ENCODE measurements around the gene MINAR1.

The MINAR1 gene

DNA sequence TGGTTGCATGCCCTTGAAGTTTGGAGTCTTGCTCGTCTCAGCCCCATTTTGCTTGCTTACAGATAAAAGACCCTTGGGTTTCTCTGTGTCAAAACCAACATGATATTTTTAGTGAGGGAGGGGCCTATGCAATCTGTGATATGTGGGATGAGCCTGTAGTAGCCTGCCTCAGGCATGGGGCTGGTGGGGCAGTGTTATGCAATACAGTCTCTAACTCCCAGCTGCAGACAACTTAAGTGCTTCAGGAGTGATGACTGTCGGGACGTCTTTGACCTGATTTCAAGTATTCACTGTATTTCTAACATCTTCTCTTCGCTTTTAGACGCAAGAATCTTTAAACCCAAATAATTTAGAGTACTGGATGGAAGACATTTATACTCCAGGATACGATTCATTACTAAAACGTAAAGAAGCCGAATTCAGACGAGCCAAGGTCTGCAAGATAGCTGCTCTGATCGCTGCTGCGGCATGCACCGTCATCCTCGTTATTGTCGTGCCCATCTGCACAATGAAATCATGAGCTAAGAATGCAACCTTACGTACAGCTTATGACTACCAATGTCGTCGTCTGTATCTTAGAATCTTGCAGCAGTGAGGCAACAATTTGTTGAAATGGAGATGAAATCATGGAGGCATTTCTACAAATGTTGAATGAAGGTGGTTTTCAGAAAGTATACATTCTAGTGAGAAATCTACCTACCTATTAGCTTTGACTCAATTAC, 35.9 kb downstream of the MINAR1 start:
- TF ChIP-seq YY1 (IDR thresholded peaks at IDR 0.05; ENCODE audit: low read depth) (no peak), ZBTB7A (IDR thresholded peaks at IDR 0.05; ENCODE audit: low read depth) (no peak), CREB1 (IDR thresholded peaks at IDR 0.05; ENCODE audit: low read depth) (no peak), REST (IDR thresholded peaks at IDR 0.05; ENCODE audit: low read depth) (no peak), TEAD4 (IDR thresholded peaks at IDR 0.05) (no peak), EGR1 (IDR thresholded peaks at IDR 0.05) (no peak), FOXM1 (IDR thresholded peaks at IDR 0.05; ENCODE audit: borderline replicate concordance, low read depth) (no peak), RAD21 (IDR thresholded peaks at IDR 0.05; ENCODE audit: low read depth) (no peak), TCF12 (IDR thresholded peaks at IDR 0.05; ENCODE audit: low read depth) (no peak), EP300 (IDR thresholded peaks at IDR 0.05; ENCODE audit: borderline replicate concordance) (no peak), TAF1 (IDR thresholded peaks at IDR 0.05; ENCODE audit: low read depth) (no peak), CEBPB (IDR thresholded peaks at IDR 0.05) (no peak), NFIC (IDR thresholded peaks at IDR 0.05) (no peak)
- TF ChIP-seq, protein P1, sequence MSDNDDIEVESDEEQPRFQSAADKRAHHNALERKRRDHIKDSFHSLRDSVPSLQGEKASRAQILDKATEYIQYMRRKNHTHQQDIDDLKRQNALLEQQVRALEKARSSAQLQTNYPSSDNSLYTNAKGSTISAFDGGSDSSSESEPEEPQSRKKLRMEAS (IDR thresholded peaks at IDR 0.05): no peak
- TF ChIP-seq, protein P2, sequence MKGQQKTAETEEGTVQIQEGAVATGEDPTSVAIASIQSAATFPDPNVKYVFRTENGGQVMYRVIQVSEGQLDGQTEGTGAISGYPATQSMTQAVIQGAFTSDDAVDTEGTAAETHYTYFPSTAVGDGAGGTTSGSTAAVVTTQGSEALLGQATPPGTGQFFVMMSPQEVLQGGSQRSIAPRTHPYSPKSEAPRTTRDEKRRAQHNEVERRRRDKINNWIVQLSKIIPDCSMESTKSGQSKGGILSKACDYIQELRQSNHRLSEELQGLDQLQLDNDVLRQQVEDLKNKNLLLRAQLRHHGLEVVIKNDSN (IDR thresholded peaks at IDR 0.05): no peak

- TF ChIP-seq FOXM1 (IDR thresholded peaks at IDR 0.05; ENCODE audit: borderline replicate concordance, low read depth) (no peak), ZBTB7A (IDR thresholded peaks at IDR 0.05; ENCODE audit: low read depth) (no peak), CEBPB (IDR thresholded peaks at IDR 0.05) (no peak), TCF12 (IDR thresholded peaks at IDR 0.05; ENCODE audit: low read depth) (no peak), EGR1 (IDR thresholded peaks at IDR 0.05) (no peak), REST (IDR thresholded peaks at IDR 0.05; ENCODE audit: low read depth) (no peak), CREB1 (IDR thresholded peaks at IDR 0.05; ENCODE audit: low read depth) (no peak), EP300 (IDR thresholded peaks at IDR 0.05; ENCODE audit: borderline replicate concordance) (no peak)
- TF ChIP-seq, protein P1 (IDR thresholded peaks at IDR 0.05): no peak
Observed at GRCh38 chr15:79472446-79472845, 40.3 kb downstream of the MINAR1 start.

- TF ChIP-seq FOXM1 (IDR thresholded peaks at IDR 0.05; ENCODE audit: borderline replicate concordance, low read depth): no peak
Observed at GRCh38 chr15:79474252-79474651, 42.1 kb downstream of the MINAR1 start.

- TF ChIP-seq, protein P2 (IDR thresholded peaks at IDR 0.05): no peak
Observed at GRCh38 chr15:79475306-79475705, 43.2 kb downstream of the MINAR1 start.

DNA sequence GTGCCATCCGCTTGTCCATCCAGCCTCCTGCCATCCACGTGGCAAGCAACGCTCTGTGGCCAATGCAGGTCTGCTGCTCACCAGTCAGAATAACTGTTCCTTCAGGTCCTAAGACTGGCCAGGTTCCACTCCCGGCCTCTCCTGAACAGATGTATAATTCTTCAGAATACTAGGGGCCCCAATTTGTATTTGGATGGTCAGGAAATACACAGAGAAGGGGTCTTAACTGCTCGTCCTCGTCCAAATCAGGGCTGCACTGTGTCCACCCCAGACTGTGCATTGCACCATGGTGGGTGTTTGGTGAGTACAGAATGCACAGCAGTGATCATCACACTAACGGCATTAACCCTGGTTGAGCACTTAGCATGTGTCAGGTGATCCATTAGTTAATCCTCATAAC, 46.0 kb downstream of the MINAR1 start:
- TF ChIP-seq NFIC (IDR thresholded peaks at IDR 0.05) (no peak), EGR1 (IDR thresholded peaks at IDR 0.05) (no peak), CREB1 (IDR thresholded peaks at IDR 0.05; ENCODE audit: low read depth) (no peak), CEBPB (IDR thresholded peaks at IDR 0.05) (no peak), YY1 (IDR thresholded peaks at IDR 0.05; ENCODE audit: low read depth) (no peak), TCF12 (IDR thresholded peaks at IDR 0.05; ENCODE audit: low read depth) (no peak), TAF1 (IDR thresholded peaks at IDR 0.05; ENCODE audit: low read depth) (no peak), RAD21 (IDR thresholded peaks at IDR 0.05; ENCODE audit: low read depth) (no peak), ZBTB7A (IDR thresholded peaks at IDR 0.05; ENCODE audit: low read depth) (no peak)
- TF ChIP-seq, protein P2 (IDR thresholded peaks at IDR 0.05): no peak
- TF ChIP-seq, protein P1 (IDR thresholded peaks at IDR 0.05): no peak

DNA sequence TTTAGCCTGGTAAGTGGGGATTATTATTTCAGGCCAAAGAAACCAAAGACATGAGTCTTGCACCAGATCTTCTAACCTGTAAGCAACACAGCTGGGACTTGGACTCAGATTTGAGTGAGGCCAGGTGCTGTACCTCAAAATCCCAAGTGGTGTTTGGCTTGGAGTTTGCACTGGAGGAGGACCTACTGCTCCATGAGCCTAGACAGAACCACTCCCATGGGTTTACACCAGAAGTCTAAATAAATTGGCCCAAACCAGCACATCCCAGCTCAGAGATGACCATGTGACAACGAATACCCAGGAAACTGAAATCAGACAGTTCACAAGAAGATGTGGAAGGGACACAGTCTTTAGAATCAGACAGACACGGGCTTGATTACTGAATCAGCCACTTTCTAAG, 47.5 kb downstream of the MINAR1 start:
- no peak for TF ChIP-seq CEBPB (IDR thresholded peaks at IDR 0.05)

Data from Ishikawa (cell line).